KBM-7 (cell line): ENCODE measurements around the gene TSR1.

ENCODE experiments used
- DNase-seq: peaks from one replicate; pipeline ENCODE4 v3.0.0-alpha.2; 2015
- in situ Hi-C: fragments of 300-500 bp; cut with MboI; formaldehyde crosslinking; loops from 2 replicates; pipeline ENCODE4 v1.14.3; 2020; ENCODE audit warnings: low sequenced_read_pairs, low pct_unique_long_range_greater_than_20kb, mixed read lengths

TSR1 gene

GRCh38 chr17:2370211-2370589 is 33.9 kb upstream of the TSR1 start:
- DNase-seq: no peak
- in situ Hi-C loops: no loop called here

GRCh38 chr17:2369551-2370210 is 33.4 kb upstream of the TSR1 start:
- DNase-seq: no peak
- in situ Hi-C loops: no loop called here

GRCh38 chr17:2369039-2369438 is 32.8 kb upstream of the TSR1 start:
- no peak for DNase-seq
- in situ Hi-C loops: no loop called here

GRCh38 chr17:2368359-2368758 is 32.1 kb upstream of the TSR1 start:
- no peak for DNase-seq
- in situ Hi-C loops: no loop called here

GRCh38 chr17:2366747-2367494 is 30.7 kb upstream of the TSR1 start:
- DNase-seq: no peak
- in situ Hi-C loops: no loop called here

GRCh38 chr17:2365132-2365531 is 28.9 kb upstream of the TSR1 start:
- DNase-seq: no peak
- in situ Hi-C loops: no loop called here

- in situ Hi-C loops: no loop called here
- no peak for DNase-seq
Measured at GRCh38 chr17:2364763-2365116, 28.5 kb upstream of the TSR1 start.

- DNase-seq: no peak
- in situ Hi-C loops: no loop called here
Measured at GRCh38 chr17:2363851-2364762, 27.9 kb upstream of the TSR1 start.

- in situ Hi-C loops: no loop called here
- DNase-seq: no peak
Measured at GRCh38 chr17:2363318-2363717, 27.1 kb upstream of the TSR1 start.

GRCh38 chr17:2362881-2363280 is 26.6 kb upstream of the TSR1 start:
- no peak for DNase-seq
- in situ Hi-C loops: no loop called here

GRCh38 chr17:2362416-2362815 is 26.2 kb upstream of the TSR1 start:
- DNase-seq: no peak
- in situ Hi-C loops: no loop called here

- in situ Hi-C loops: no loop called here
- no peak for DNase-seq
Measured at GRCh38 chr17:2362016-2362415, 25.8 kb upstream of the TSR1 start.

GRCh38 chr17:2361010-2361760 is 24.9 kb upstream of the TSR1 start:
- in situ Hi-C loops: no loop called here
- DNase-seq: no peak

- no peak for DNase-seq
- in situ Hi-C loops: no loop called here
Measured at GRCh38 chr17:2357931-2358434, 21.7 kb upstream of the TSR1 start.

- DNase-seq: no peak
- in situ Hi-C loops: no loop called here
Measured at GRCh38 chr17:2357237-2357636, 21.0 kb upstream of the TSR1 start.

- in situ Hi-C loops: no loop called here
- no peak for DNase-seq
Measured at GRCh38 chr17:2354311-2354710, 18.1 kb upstream of the TSR1 start.

GRCh38 chr17:2351269-2351668 is 15.0 kb upstream of the TSR1 start:
- in situ Hi-C loops: no loop called here
- DNase-seq: no peak

GRCh38 chr17:2347805-2348685 is 11.8 kb upstream of the TSR1 start:
- in situ Hi-C loops: no loop called here
- DNase-seq: no peak
